Measurements from ENCODE around the gene SLC22A15.
"Not testable (repeated sequence)": the region's sequence is repeated elsewhere in the genome, so short reads cannot be mapped to it uniquely, and the experiment has no call there.

DNA sequence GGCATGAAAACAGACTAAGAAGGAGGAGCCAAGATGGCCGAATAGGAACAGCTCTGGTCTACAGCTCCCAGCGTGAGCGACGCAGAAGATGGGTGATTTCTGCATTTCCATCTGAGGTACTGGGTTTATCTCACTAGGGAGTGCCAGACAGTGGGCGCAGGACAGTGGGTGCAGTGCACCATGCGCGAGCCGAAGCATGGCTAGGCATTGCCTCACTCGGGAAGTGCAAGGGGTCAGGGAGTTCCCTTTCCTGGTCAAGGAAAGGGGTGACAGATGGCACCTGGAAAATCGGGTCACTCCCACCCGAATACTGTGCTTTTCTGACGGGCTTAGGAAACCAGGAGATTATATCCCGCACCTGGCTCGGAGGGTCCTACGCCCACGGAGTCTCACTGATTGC lies 75.6 kb downstream of the SLC22A15 start:
- not testable (repeated sequence) for TF ChIP-seq POLR2A, POLR2AphosphoS5 (IDR thresholded peaks at IDR 0.05)
- TF ChIP-seq, protein P1, sequence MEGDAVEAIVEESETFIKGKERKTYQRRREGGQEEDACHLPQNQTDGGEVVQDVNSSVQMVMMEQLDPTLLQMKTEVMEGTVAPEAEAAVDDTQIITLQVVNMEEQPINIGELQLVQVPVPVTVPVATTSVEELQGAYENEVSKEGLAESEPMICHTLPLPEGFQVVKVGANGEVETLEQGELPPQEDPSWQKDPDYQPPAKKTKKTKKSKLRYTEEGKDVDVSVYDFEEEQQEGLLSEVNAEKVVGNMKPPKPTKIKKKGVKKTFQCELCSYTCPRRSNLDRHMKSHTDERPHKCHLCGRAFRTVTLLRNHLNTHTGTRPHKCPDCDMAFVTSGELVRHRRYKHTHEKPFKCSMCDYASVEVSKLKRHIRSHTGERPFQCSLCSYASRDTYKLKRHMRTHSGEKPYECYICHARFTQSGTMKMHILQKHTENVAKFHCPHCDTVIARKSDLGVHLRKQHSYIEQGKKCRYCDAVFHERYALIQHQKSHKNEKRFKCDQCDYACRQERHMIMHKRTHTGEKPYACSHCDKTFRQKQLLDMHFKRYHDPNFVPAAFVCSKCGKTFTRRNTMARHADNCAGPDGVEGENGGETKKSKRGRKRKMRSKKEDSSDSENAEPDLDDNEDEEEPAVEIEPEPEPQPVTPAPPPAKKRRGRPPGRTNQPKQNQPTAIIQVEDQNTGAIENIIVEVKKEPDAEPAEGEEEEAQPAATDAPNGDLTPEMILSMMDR (IDR thresholded peaks at IDR 0.05), result not testable (repeated sequence)
